ENCODE data around the gene CD7. TPM values are rescaled to one million over a fixed set of nuclear protein-coding genes. Genes with fewer than 3 reads are reported as not detected.

Gene CD7
- total and polyA plus RNA-seq, 2 donors (not counting 1 experiment from before 2014, with no cell fraction given) = 0.67 to 1.3 TPM

DNA sequence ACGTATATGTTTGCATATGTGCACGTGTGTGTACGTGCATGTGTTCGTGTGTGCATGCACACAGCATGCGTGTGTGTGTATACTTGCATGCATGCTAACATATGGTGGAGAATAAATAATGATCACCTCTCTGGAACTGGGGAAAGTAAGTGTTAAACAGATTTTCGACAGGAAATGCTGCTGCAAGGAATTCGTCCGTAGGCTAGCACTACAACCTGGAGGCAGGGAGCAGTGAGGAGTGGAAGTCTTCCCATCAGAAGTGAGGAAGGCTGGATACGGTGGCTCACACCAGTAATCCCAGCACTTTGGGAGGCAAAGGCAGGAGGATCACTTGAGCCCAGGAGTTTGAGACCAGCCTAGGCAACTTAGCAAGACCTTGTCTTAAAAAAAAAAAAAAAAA lies 39.1 kb downstream of the CD7 start:
- Mint-ChIP-seq H3K27me3 (no peaks in the 10 kb centered on the region), H3K27ac (no peak overlapping the region), H3K4me1 (peaks cover 5% of the 10 kb centered on the region), H3K9me3 (ENCODE audit: insufficient read depth) (no peaks in the 10 kb centered on the region), H3K4me3 (no peak overlapping the region)
- peaks cover 0 to 11% (median 0%) of the 10 kb centered on the region in 4 experiments for H3K27me3 ChIP-seq (replicated peaks in 1 of 4; ENCODE audit: control extremely low read depth in 1 of 4, control insufficient read depth in 3 of 4, insufficient read depth in 4 of 4, low read length in 3 of 4)
- no peak overlapping the region for H3K27ac ChIP-seq (ENCODE audit: low read length in 2 of 2)
- H2AFZ ChIP-seq (ENCODE audit: insufficient read depth, low read depth, low read length, poor library complexity, severe bottlenecking) = no peak overlapping the region
- H3K36me3 ChIP-seq (replicated peaks in 1 of 2; ENCODE audit: control extremely low read depth in 1 of 2, control insufficient read depth in 1 of 2, extremely low read depth in 1 of 2, insufficient read depth in 2 of 2, low read length in 1 of 2) = no peaks in the 10 kb centered on the region
- TF ChIP-seq, protein P1, sequence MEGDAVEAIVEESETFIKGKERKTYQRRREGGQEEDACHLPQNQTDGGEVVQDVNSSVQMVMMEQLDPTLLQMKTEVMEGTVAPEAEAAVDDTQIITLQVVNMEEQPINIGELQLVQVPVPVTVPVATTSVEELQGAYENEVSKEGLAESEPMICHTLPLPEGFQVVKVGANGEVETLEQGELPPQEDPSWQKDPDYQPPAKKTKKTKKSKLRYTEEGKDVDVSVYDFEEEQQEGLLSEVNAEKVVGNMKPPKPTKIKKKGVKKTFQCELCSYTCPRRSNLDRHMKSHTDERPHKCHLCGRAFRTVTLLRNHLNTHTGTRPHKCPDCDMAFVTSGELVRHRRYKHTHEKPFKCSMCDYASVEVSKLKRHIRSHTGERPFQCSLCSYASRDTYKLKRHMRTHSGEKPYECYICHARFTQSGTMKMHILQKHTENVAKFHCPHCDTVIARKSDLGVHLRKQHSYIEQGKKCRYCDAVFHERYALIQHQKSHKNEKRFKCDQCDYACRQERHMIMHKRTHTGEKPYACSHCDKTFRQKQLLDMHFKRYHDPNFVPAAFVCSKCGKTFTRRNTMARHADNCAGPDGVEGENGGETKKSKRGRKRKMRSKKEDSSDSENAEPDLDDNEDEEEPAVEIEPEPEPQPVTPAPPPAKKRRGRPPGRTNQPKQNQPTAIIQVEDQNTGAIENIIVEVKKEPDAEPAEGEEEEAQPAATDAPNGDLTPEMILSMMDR (IDR thresholded peaks at IDR 0.05) = no peak
- no peak for TF ChIP-seq EZH2 (IDR thresholded peaks at IDR 0.05; ENCODE audit: borderline replicate concordance, insufficient read depth, low read depth, low read length, poor library complexity, severe bottlenecking)
- H4K20me1 ChIP-seq (ENCODE audit: control insufficient read depth, insufficient read depth, low read length, poor library complexity, severe bottlenecking) = peaks cover 7% of the 10 kb centered on the region
- H3K9me3 ChIP-seq (ENCODE audit: control extremely low read depth in 1 of 3, control insufficient read depth in 2 of 3, insufficient read depth in 1 of 3, low read length in 2 of 3) = no peaks in the 10 kb centered on the region
- no peak overlapping the region for H3K4me3 ChIP-seq (ENCODE audit: control extremely low read depth in 1 of 5, extremely low read depth in 1 of 5, insufficient read depth in 1 of 5, low read depth in 2 of 5, low read length in 4 of 5)
- peaks cover 18% of the 10 kb centered on the region for H3K79me2 ChIP-seq (ENCODE audit: control insufficient read depth, insufficient read depth, low read length)
- no peak for ATAC-seq (ENCODE audit: low read depth)
- no peak overlapping the region for H3K9ac ChIP-seq (ENCODE audit: low read length)
- peaks cover 6 to 9% of the 10 kb centered on the region in 2 donors for H3K4me1 ChIP-seq (ENCODE audit: control insufficient read depth in 2 of 2, insufficient read depth in 2 of 2, low read length in 2 of 2)
- ChIA-PET POLR2A (no interaction called here), CTCF (no interaction called here)
- no peak overlapping the region for H3K4me2 ChIP-seq (replicated peaks; ENCODE audit: low read depth, low read length, poor library complexity, severe bottlenecking)
- intact Hi-C loops (cut with micrococcal nuclease) = no loop called here
- WGBS (ENCODE audit: insufficient coverage) = 97% methylated on average over 8 of the region's 9 CpGs
- DNase-seq = no peak

DNA sequence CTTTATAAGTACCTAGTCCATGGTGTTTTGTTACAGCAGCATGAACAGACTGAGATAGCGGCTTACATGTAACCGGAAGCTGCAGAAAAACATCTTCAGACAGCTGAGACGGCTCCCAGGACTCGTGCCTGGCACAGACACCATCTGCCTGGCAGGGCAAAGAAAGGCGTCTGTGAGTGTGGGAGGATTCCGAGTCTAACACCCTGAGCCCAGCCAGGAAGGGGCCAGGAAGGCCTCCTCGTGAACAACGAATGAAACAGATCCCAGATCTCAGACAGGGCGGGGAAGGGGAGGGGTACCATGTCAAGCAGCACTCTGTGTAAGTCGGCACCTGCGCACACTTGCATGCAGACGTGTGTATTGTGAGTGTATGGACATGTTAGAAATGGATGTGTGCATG lies 39.6 kb downstream of the CD7 start:
- DNase-seq (no peak), ATAC-seq (ENCODE audit: low read depth) (no peak)
- Histone ChIP-seq H3K27ac (ENCODE audit: low read length in 2 of 2) (no peak overlapping the region), H4K20me1 (ENCODE audit: control insufficient read depth, insufficient read depth, low read length, poor library complexity, severe bottlenecking) (peaks cover 7% of the 10 kb centered on the region), H3K4me2 (replicated peaks; ENCODE audit: low read depth, low read length, poor library complexity, severe bottlenecking) (no peak overlapping the region), H3K36me3 (replicated peaks in 1 of 2; ENCODE audit: control extremely low read depth in 1 of 2, control insufficient read depth in 1 of 2, extremely low read depth in 1 of 2, insufficient read depth in 2 of 2, low read length in 1 of 2) (no peaks in the 10 kb centered on the region), H3K79me2 (ENCODE audit: control insufficient read depth, insufficient read depth, low read length) (peaks cover 22% of the 10 kb centered on the region), H3K9me3 (ENCODE audit: control extremely low read depth in 1 of 3, control insufficient read depth in 2 of 3, insufficient read depth in 1 of 3, low read length in 2 of 3) (no peaks in the 10 kb centered on the region), H3K9ac (ENCODE audit: low read length) (no peak overlapping the region), H3K4me3 (ENCODE audit: control extremely low read depth in 1 of 5, extremely low read depth in 1 of 5, insufficient read depth in 1 of 5, low read depth in 2 of 5, low read length in 4 of 5) (no peak overlapping the region), H3K27me3 (replicated peaks in 1 of 4; ENCODE audit: control extremely low read depth in 1 of 4, control insufficient read depth in 3 of 4, insufficient read depth in 4 of 4, low read length in 3 of 4) (peaks cover 0 to 10% (median 0%) of the 10 kb centered on the region in 4 experiments), H3K4me1 (ENCODE audit: control insufficient read depth in 2 of 2, insufficient read depth in 2 of 2, low read length in 2 of 2) (peaks cover 6 to 9% of the 10 kb centered on the region in 2 donors), H2AFZ (ENCODE audit: insufficient read depth, low read depth, low read length, poor library complexity, severe bottlenecking) (no peak overlapping the region)
- CTCF ChIA-PET = no interaction called here
- Mint-ChIP-seq H3K4me3 (no peak overlapping the region), H3K9me3 (ENCODE audit: insufficient read depth) (no peaks in the 10 kb centered on the region), H3K27me3 (no peaks in the 10 kb centered on the region), H3K27ac (no peak overlapping the region), H3K4me1 (peaks cover 5% of the 10 kb centered on the region)
- POLR2A ChIA-PET = no interaction called here
- intact Hi-C loops (cut with micrococcal nuclease) = no loop called here
- WGBS (ENCODE audit: insufficient coverage) = 96% methylated on average over 11 of the region's 12 CpGs
- TF ChIP-seq, protein P1 (IDR thresholded peaks at IDR 0.05) = no peak
- no peak for TF ChIP-seq EZH2 (IDR thresholded peaks at IDR 0.05; ENCODE audit: borderline replicate concordance, insufficient read depth, low read depth, low read length, poor library complexity, severe bottlenecking)
